VCaP (cell line): Measurements from ENCODE around the gene TMEM129.
A peak's percentile ranks its signal among the peaks of the same experiment; 100 is the strongest.

Experiments
- H3K27ac ChIP-seq: fragments of 450-650 bp; 2 replicates; pipeline ENCODE4 v1.5.1; 2017
- TF ChIP-seq, protein P1 (sequence below): fragments of 450-650 bp; conservative IDR thresholded peaks from 2 replicates; pipeline ENCODE4 v1.5.1; 2017; ENCODE audit warnings: mild to moderate bottlenecking, moderate library complexity

The TMEM129 gene

DNA sequence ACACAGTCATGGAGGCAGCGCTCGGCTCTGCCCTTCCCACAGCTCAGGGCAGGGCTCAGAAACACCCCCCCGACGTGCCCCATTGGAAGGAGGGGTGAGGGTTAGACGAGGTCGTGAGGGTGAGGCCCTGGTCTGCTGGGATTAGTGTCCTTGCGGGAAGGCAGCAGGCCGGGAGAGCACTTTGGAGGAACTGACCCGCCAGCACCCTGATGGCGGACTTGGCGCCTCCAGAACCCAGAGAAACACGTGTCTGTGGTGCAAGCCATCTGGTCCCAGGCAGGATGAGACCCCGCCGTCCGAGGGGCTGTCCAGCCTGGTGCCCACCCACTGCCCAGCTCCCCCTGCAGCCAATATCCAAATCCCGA lies 26.5 kb upstream of the TMEM129 start:
- TF ChIP-seq, protein P1, sequence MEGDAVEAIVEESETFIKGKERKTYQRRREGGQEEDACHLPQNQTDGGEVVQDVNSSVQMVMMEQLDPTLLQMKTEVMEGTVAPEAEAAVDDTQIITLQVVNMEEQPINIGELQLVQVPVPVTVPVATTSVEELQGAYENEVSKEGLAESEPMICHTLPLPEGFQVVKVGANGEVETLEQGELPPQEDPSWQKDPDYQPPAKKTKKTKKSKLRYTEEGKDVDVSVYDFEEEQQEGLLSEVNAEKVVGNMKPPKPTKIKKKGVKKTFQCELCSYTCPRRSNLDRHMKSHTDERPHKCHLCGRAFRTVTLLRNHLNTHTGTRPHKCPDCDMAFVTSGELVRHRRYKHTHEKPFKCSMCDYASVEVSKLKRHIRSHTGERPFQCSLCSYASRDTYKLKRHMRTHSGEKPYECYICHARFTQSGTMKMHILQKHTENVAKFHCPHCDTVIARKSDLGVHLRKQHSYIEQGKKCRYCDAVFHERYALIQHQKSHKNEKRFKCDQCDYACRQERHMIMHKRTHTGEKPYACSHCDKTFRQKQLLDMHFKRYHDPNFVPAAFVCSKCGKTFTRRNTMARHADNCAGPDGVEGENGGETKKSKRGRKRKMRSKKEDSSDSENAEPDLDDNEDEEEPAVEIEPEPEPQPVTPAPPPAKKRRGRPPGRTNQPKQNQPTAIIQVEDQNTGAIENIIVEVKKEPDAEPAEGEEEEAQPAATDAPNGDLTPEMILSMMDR = no peak
- no peak overlapping the region for H3K27ac ChIP-seq

- TF ChIP-seq, protein P1 = no peak
These were observed 25.9 kb upstream of the TMEM129 start for GRCh38 chr4:1746919-1747602.

DNA sequence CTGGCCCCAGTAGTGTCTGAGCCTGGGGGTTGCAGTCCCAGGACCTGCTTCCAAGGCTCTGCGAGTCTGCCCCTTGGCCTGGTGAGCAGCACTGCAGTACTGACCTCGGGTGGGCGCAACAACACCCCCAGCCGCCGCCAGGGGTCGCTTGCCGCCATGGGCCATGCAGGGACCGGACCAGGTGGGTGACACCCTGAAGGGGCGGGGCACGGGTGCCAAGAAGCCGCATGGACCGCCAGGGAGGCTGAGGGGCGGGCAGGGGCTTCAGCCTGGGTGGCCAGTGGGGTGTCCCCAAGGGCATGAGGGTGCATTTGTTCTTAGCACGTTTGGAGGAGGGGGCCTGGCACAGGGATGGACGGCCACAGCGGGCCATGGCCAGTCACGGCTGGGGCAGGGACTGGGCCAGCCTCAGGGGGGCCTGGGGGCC lies 25.2 kb upstream of the TMEM129 start:
- TF ChIP-seq, protein P1 = peak; percentile 74
- H3K27ac ChIP-seq = no peak overlapping the region

More at GRCh38 chr4:1746919-1747602, 25.9 kb upstream of the TMEM129 start:
- H3K27ac ChIP-seq = no peak overlapping the region

GRCh38 chr4:1745697-1746096 lies 24.6 kb upstream of the TMEM129 start:
- TF ChIP-seq, protein P1 = no peak
- no peak overlapping the region for H3K27ac ChIP-seq

GRCh38 chr4:1745165-1745564 lies 24.0 kb upstream of the TMEM129 start:
- TF ChIP-seq, protein P1 = no peak
- no peak overlapping the region for H3K27ac ChIP-seq

- no peak overlapping the region for H3K27ac ChIP-seq
- TF ChIP-seq, protein P1 = no peak
These were observed 23.4 kb upstream of the TMEM129 start for GRCh38 chr4:1744552-1744951.

DNA sequence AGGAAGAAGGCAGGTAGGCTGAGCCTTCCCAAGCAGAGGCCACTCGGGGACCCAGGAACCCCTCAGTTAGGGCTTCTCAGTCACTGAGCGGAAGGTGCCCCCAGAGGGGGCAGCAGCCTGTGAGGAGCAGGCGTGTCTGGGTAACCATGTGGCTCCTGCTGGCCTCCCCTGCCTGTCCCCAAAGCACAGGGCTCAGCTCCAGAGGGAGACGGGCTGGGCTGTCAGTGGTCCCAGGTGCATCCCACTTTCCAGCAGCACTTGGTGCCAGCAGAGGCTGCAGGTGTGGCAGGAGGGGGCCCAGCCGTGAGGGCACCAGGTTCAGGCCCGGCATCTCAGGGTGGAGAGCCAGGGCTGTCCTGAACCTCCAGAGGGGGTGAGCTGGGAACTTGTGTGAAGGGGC lies 22.9 kb upstream of the TMEM129 start:
- TF ChIP-seq, protein P1 = no peak

More for the DNA sequence above, 22.9 kb upstream of the TMEM129 start:
- H3K27ac ChIP-seq = no peak overlapping the region
